C4-2B (cell line): ENCODE measurements around the gene JAG2.

Source experiments
- CTCF ChIP-seq: fragments of 450-650 bp; conservative IDR thresholded peaks from 2 replicates; pipeline ENCODE4 v1.5.1; 2017; ENCODE audit warnings: mild to moderate bottlenecking
- ZFX ChIP-seq: fragments of 450-650 bp; IDR thresholded peaks from 2 replicates; pipeline ENCODE4 v1.6.1; 2017

- no peak for TF ChIP-seq CTCF
- TF ChIP-seq ZFX = no peak
These were observed 68.8 kb downstream of the JAG2 start for GRCh38 chr14:105099778-105100177.
